ENCODE measurements around the gene UFC1. TPM values are rescaled to one million over a fixed set of nuclear protein-coding genes. Genes with fewer than 3 reads are reported as not detected.

Gene UFC1
- total and polyA plus RNA-seq, 2 experiments from 2014 or later: 57.5 to 77.0 TPM

GRCh38 chr1:161174911-161175310 is 21.1 kb downstream of the UFC1 start:
- peaks cover 6% of the 10 kb centered on the region; the same call in 1 of the 2 replicates for H4K20me1 ChIP-seq (replicated peaks; ENCODE audit: insufficient read depth)
- Mint-ChIP-seq H3K36me3 (ENCODE audit: low read depth) (peaks cover 49% of the 10 kb centered on the region), H3K27ac (no peak overlapping the region), H3K4me1 (peaks cover 15% of the 10 kb centered on the region), H3K27me3 (ENCODE audit: insufficient read depth, low read depth, poor library complexity) (peaks cover 4% of the 10 kb centered on the region), H3K4me3 (no peak overlapping the region), H3K9me3 (no peaks in the 10 kb centered on the region)
- 0 out of 2 replicates have a peak, but pooled peaks cover 3% of the 10 kb centered on the region for H3F3A ChIP-seq (replicated peaks; ENCODE audit: low read depth)
- TF ChIP-seq REST (IDR thresholded peaks at IDR 0.05; ENCODE audit: unreplicated experiment) (no peak), ZNF331 (CRISPR knock-in tag; IDR thresholded peaks at IDR 0.05; ENCODE audit: low read depth) (no peak)
- H3K4me2 ChIP-seq: no peak overlapping the region
- ATAC-seq (no peak), DNase-seq (ENCODE audit: low spot score) (no peak)
- H3K4me3 ChIP-seq: no peak overlapping the region
- peaks cover 15% of the 10 kb centered on the region; the same call in 1 of the 2 replicates for H3K4me1 ChIP-seq (ENCODE audit: insufficient read depth)
- H3K79me2 ChIP-seq (replicated peaks; ENCODE audit: insufficient read depth): peaks cover 8% of the 10 kb centered on the region
- no peaks in the 10 kb centered on the region for H3K9me2 ChIP-seq (ENCODE audit: insufficient read depth)
- peaks cover 17% of the 10 kb centered on the region for H3K36me3 ChIP-seq (ENCODE audit: insufficient read depth)
- H2AFZ ChIP-seq: no peak overlapping the region
- H3K27me3 ChIP-seq (ENCODE audit: insufficient read depth): no peaks in the 10 kb centered on the region
- H3K27ac ChIP-seq (ENCODE audit: low read depth): no peak overlapping the region

DNA sequence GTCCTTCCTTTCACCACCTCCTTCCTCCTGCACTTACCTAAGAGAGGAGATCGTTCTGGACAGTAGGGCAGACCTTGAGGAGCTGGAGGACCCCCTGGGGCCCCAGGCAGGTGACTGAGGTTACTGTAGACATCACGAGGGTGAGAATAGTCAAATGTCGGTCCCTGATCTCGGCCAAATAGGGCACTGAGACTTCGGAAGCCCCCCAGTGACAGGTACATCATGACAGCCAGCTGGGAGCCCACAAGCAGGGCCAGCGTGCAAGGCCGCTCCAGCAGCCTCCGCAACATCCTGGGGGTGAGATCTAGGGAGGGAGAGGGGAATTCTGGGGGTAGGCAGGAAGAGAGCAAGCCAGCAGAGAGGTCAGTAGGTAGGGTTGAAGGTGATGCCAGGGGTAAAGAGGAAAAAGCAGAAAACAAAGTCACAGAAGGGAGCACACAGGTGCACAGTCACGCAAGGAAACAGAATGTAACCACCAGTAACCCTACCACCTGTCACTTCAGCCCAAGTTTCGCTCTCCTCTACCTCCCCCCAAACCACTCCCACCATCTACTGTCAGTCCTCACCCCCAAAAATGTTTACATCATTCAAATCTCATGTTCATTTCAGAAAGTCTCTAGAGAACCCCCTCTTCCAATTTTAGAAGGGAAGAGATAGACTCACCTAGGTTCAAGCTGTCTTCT is 22.1 kb downstream of the UFC1 start:
- Histone ChIP-seq H3K27me3 (ENCODE audit: insufficient read depth) (no peaks in the 10 kb centered on the region), H3K4me1 (ENCODE audit: insufficient read depth) (peaks cover 15% of the 10 kb centered on the region; the same call in 1 of the 2 replicates), H3K4me2 (peak overlapping the region; percentile 100), H3K4me3 (peak overlapping the region; percentile 99), H2AFZ (no peak overlapping the region), H3K36me3 (ENCODE audit: insufficient read depth) (peaks cover 17% of the 10 kb centered on the region), H3F3A (replicated peaks; ENCODE audit: low read depth) (0 out of 2 replicates have a peak, but pooled peaks cover 2% of the 10 kb centered on the region), H3K27ac (ENCODE audit: low read depth) (no peak overlapping the region), H4K20me1 (replicated peaks; ENCODE audit: insufficient read depth) (peaks cover 6% of the 10 kb centered on the region; the same call in 1 of the 2 replicates), H3K9me2 (ENCODE audit: insufficient read depth) (no peaks in the 10 kb centered on the region), H3K79me2 (replicated peaks; ENCODE audit: insufficient read depth) (peaks cover 8% of the 10 kb centered on the region)
- Mint-ChIP-seq H3K36me3 (ENCODE audit: low read depth) (peaks cover 46% of the 10 kb centered on the region), H3K27me3 (ENCODE audit: insufficient read depth, low read depth, poor library complexity) (peaks cover 4% of the 10 kb centered on the region), H3K27ac (no peak overlapping the region), H3K4me3 (peak overlapping the region; percentile 98), H3K4me1 (peaks cover 15% of the 10 kb centered on the region), H3K9me3 (no peaks in the 10 kb centered on the region)
- DNase-seq (ENCODE audit: low spot score) (no peak), ATAC-seq (no peak)
- TF ChIP-seq, protein P1, sequence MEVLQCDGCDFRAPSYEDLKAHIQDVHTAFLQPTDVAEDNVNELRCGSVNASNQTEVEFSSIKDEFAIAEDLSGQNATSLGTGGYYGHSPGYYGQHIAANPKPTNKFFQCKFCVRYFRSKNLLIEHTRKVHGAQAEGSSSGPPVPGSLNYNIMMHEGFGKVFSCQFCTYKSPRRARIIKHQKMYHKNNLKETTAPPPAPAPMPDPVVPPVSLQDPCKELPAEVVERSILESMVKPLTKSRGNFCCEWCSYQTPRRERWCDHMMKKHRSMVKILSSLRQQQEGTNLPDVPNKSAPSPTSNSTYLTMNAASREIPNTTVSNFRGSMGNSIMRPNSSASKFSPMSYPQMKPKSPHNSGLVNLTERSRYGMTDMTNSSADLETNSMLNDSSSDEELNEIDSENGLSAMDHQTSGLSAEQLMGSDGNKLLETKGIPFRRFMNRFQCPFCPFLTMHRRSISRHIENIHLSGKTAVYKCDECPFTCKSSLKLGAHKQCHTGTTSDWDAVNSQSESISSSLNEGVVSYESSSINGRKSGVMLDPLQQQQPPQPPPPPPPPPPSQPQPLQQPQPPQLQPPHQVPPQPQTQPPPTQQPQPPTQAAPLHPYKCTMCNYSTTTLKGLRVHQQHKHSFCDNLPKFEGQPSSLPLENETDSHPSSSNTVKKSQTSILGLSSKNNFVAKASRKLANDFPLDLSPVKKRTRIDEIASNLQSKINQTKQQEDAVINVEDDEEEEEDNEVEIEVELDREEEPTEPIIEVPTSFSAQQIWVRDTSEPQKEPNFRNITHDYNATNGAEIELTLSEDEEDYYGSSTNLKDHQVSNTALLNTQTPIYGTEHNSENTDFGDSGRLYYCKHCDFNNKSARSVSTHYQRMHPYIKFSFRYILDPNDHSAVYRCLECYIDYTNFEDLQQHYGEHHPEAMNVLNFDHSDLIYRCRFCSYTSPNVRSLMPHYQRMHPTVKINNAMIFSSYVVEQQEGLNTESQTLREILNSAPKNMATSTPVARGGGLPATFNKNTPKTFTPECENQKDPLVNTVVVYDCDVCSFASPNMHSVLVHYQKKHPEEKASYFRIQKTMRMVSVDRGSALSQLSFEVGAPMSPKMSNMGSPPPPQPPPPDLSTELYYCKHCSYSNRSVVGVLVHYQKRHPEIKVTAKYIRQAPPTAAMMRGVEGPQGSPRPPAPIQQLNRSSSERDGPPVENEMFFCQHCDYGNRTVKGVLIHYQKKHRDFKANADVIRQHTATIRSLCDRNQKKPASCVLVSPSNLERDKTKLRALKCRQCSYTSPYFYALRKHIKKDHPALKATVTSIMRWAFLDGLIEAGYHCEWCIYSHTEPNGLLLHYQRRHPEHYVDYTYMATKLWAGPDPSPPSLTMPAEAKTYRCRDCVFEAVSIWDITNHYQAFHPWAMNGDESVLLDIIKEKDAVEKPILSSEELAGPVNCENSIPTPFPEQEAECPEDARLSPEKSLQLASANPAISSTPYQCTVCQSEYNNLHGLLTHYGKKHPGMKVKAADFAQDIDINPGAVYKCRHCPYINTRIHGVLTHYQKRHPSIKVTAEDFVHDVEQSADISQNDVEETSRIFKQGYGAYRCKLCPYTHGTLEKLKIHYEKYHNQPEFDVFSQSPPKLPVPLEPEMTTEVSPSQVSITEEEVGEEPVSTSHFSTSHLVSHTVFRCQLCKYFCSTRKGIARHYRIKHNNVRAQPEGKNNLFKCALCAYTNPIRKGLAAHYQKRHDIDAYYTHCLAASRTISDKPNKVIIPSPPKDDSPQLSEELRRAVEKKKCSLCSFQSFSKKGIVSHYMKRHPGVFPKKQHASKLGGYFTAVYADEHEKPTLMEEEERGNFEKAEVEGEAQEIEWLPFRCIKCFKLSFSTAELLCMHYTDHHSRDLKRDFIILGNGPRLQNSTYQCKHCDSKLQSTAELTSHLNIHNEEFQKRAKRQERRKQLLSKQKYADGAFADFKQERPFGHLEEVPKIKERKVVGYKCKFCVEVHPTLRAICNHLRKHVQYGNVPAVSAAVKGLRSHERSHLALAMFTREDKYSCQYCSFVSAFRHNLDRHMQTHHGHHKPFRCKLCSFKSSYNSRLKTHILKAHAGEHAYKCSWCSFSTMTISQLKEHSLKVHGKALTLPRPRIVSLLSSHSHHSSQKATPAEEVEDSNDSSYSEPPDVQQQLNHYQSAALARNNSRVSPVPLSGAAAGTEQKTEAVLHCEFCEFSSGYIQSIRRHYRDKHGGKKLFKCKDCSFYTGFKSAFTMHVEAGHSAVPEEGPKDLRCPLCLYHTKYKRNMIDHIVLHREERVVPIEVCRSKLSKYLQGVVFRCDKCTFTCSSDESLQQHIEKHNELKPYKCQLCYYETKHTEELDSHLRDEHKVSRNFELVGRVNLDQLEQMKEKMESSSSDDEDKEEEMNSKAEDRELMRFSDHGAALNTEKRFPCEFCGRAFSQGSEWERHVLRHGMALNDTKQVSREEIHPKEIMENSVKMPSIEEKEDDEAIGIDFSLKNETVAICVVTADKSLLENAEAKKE (CRISPR knock-in tag; IDR thresholded peaks at IDR 0.05): no peak
- no peak for TF ChIP-seq ZNF114 (CRISPR knock-in tag; IDR thresholded peaks at IDR 0.05)
- TF ChIP-seq JUNB (IDR thresholded peaks at IDR 0.05; ENCODE audit: unreplicated experiment): no peak
- TF ChIP-seq NANOG (IDR thresholded peaks at IDR 0.05; ENCODE audit: borderline replicate concordance): no peak
- TF ChIP-seq ETS1 (IDR thresholded peaks at IDR 0.05): no peak
- no peak for TF ChIP-seq EZH2 (IDR thresholded peaks at IDR 0.05; ENCODE audit: low read depth, unreplicated experiment)
